Ovary (tissue), 9 donors: ENCODE results near the gene TRIO. TPM values are rescaled to one million over a fixed set of nuclear protein-coding genes. Genes with fewer than 3 reads are reported as not detected.

Source experiments
- DNase-seq, 5 donors: peaks; one replicate each; pipeline ENCODE4 v3.0.0-alpha.2; 2019 to 2020
- H3K27ac ChIP-seq, 2 donors: fragments of 200-600 bp; one replicate each; pipeline versions ENCODE4 v1.5.1 to v1.8.0; 2019 to 2022
- H3K27me3 ChIP-seq: fragments of 200-600 bp; one replicate; pipeline ENCODE4 v1.8.0; 2022
- H3K36me3 ChIP-seq: fragments of 200-600 bp; sonication (generic); one replicate; pipeline ENCODE4 v1.5.1; 2019
- H3K4me1 ChIP-seq: one replicate; pipeline ENCODE4 v1.8.1; 2013; ENCODE audit warnings: mild to moderate bottlenecking, moderate library complexity; ENCODE audit not compliant: insufficient read depth
- H3K4me3 ChIP-seq: fragments of 200-600 bp; sonication (generic); one replicate; pipeline ENCODE4 v1.5.1; 2017
- H3K9me3 ChIP-seq, 2 donors: fragments of 200-600 bp in 1 of 2; sonication (generic) in 1 of 2; one replicate each; pipeline versions ENCODE4 v1.5.1 to v1.8.1; 2013 to 2019; ENCODE audit warnings: mild to moderate bottlenecking in 1 of 2, moderate library complexity in 1 of 2
- EP300 ChIP-seq: sonication (generic); formaldehyde crosslinking; IDR thresholded peaks from one replicate; pipeline ENCODE4 v1.6.1; 2017; ENCODE audit warnings: antibody characterized with exemption
- POLR2A ChIP-seq: fragments of 450-650 bp; IDR thresholded peaks from one replicate; pipeline ENCODE4 v1.6.1; 2017; ENCODE audit warnings: antibody characterized with exemption, mild to moderate bottlenecking, moderate library complexity
- WGBS, 3 donors: extraction: QIAGEN DNeasy Blood & Tissue Kit in 1 of 3; methylation state at CpG; one replicate each; pipeline versions ENCODE4 v1.1.5 to v1.1.7; 2013 to 2017; 5-methylcytosine and 5-hydroxymethylcytosine counted together
- intact Hi-C, 4 donors: fragments of 100-400 bp; cut with DNase I; formaldehyde crosslinking; loops; one replicate each; pipeline versions ENCODE4 v1.11.0 to v1.15.1; 2022 to 2023
- polyA plus RNA-seq, 2 donors: library from polyadenylated mRNA; stranded (reverse); fragments of 200-250 nt in 1 of 2; fragments of 350-450 nt in 1 of 2; fragmentation: Illumina TruSeq in 1 of 2; extraction: RNeasy Lipid Tissue Mini Kit (QIAGEN cat#74804) in 1 of 2; gene quantifications; one replicate each; pipeline ENCODE4 v1.2.3, GENCODE V29; 2013 to 2014
- total RNA-seq, 7 donors: library from RNA; depleted of rRNA in 2 of 7; stranded (reverse); fragments of >200 nt in 2 of 7; fragmentation: NEBNext Ultra II Directional in 3 of 7; extraction: Animal tissue kit (Norgen Biotek cat#: 25700) in 3 of 7; gene quantifications; one replicate each; pipeline versions ENCODE4 v1.1.0 to v1.2.4, GENCODE V29; 2016 to 2023
- TF ChIP-seq, protein P1 (sequence below), 3 donors: fragments of 450-650 bp in 2 of 3; fragments of 200-600 bp in 1 of 3; IDR thresholded peaks; one replicate each; pipeline versions ENCODE4 v1.5.1 to v1.8.0; 2016 to 2022; ENCODE audit warnings: antibody characterized with exemption in 3 of 3, mild to moderate bottlenecking in 1 of 3
- donor health status: DM: no; HTN: no; CAD: no; lungs with moderate emphysema.
- donor health status: DM: no; HTN: no; CAD: no.
- donor health status: Bipolar disorder and iron deficiency.
- donor health status: DM: yes; HTN: yes; CAD: no.
- donor health status: DM: no; HTN: no; CAD: no.
- donor health status: DM: yes; HTN: yes; CAD: no.

Gene TRIO
- total and polyA plus RNA-seq, 9 donors: 58.4 to 268 (median 125) TPM

DNA sequence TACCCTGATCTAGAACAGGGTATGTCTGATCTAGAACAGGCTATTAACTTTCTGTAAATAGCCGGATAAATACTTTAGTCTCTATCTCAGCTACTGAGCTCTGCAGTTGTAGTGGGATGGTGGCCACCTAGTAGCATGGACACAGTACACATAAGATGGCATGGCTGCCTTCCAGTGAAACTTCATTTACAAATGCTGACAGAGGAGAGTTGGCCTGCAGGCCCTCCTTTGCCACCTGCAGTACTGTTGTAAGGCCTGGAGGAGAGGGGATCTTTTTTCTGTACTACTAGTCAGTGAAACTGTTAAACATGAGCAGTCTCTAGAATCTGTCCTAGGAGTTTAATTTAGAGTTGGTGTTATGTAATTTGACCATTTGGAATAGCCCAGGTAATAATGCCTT lies 86.0 kb downstream of the TRIO start:
- 94 to 100% (median 98%) methylated on average over 1 of the region's 1 CpG for WGBS, 3 donors
- H3K4me3 ChIP-seq: no peak overlapping the region
- H3K9me3 ChIP-seq: no peaks in the 10 kb centered on the region
- H3K27me3 ChIP-seq: no peaks in the 10 kb centered on the region
- H3K4me1 ChIP-seq: peaks cover 6% of the 10 kb centered on the region
- H3K36me3 ChIP-seq: no peaks in the 10 kb centered on the region
- intact Hi-C loops: no loop called here
- no peak overlapping the region for H3K27ac ChIP-seq
- TF ChIP-seq, protein P1, sequence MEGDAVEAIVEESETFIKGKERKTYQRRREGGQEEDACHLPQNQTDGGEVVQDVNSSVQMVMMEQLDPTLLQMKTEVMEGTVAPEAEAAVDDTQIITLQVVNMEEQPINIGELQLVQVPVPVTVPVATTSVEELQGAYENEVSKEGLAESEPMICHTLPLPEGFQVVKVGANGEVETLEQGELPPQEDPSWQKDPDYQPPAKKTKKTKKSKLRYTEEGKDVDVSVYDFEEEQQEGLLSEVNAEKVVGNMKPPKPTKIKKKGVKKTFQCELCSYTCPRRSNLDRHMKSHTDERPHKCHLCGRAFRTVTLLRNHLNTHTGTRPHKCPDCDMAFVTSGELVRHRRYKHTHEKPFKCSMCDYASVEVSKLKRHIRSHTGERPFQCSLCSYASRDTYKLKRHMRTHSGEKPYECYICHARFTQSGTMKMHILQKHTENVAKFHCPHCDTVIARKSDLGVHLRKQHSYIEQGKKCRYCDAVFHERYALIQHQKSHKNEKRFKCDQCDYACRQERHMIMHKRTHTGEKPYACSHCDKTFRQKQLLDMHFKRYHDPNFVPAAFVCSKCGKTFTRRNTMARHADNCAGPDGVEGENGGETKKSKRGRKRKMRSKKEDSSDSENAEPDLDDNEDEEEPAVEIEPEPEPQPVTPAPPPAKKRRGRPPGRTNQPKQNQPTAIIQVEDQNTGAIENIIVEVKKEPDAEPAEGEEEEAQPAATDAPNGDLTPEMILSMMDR (IDR thresholded peaks at IDR 0.05): no peak
- TF ChIP-seq EP300: no peak
- no peak for TF ChIP-seq POLR2A
- DNase-seq: no peak

DNA sequence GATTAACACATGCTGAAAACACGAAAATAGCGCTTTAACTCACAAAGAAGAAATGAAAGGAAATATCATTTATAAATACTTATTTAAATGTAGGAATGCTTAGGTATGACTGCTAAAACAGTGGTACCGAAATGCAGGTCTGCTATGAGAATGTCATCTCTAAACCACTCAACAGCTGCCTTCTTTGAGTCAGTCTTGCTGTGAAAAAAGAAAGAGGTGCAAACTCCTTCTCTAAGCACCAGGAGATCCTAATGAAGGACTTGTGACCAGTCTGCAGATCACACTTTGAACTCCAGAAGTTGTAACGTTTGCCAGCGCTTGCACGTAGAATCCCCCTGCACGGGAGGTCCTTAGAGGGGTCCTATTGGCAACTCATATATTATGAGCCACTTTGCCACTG lies 86.6 kb downstream of the TRIO start:
- intact Hi-C loops: no loop called here
- Histone ChIP-seq H3K27ac (no peak overlapping the region), H3K9me3 (no peaks in the 10 kb centered on the region), H3K36me3 (no peaks in the 10 kb centered on the region), H3K4me1 (peaks cover 6% of the 10 kb centered on the region), H3K4me3 (no peak overlapping the region), H3K27me3 (no peaks in the 10 kb centered on the region)
- DNase-seq: no peak
- TF ChIP-seq, protein P1 (IDR thresholded peaks at IDR 0.05): no peak
- TF ChIP-seq POLR2A: no peak
- no peak for TF ChIP-seq EP300
- 77 to 90% (median 78%) methylated on average over 7 of the region's 7 CpGs for WGBS, 3 donors

DNA sequence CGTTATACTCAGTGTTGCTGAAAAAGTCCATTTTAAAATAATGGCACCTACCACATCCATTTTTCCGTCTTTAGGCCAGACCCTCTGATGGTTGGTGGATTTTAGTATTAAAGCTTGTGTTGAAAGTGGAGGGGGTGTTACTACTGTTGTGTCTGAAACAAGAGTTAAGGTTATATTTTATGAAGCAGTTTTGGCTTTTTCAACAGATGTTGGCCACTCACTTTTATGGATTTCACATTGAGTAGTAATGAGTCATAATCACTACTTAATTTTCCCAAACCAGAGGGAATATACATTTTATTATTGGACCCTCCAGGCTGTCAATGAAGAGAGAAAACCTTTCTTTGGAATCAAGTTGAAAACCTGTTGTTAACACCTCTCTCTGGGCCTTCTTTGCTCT lies 88.0 kb downstream of the TRIO start:
- Histone ChIP-seq H3K4me1 (peaks cover 6% of the 10 kb centered on the region), H3K27ac (no peak overlapping the region), H3K27me3 (no peaks in the 10 kb centered on the region), H3K4me3 (no peak overlapping the region), H3K9me3 (no peaks in the 10 kb centered on the region), H3K36me3 (no peaks in the 10 kb centered on the region)
- 77 to 86% (median 82%) methylated on average over 2 of the region's 2 CpGs for WGBS, 3 donors
- TF ChIP-seq POLR2A (no peak), EP300 (no peak)
- TF ChIP-seq, protein P1 (IDR thresholded peaks at IDR 0.05): no peak
- intact Hi-C loops: no loop called here
- DNase-seq: no peak

DNA sequence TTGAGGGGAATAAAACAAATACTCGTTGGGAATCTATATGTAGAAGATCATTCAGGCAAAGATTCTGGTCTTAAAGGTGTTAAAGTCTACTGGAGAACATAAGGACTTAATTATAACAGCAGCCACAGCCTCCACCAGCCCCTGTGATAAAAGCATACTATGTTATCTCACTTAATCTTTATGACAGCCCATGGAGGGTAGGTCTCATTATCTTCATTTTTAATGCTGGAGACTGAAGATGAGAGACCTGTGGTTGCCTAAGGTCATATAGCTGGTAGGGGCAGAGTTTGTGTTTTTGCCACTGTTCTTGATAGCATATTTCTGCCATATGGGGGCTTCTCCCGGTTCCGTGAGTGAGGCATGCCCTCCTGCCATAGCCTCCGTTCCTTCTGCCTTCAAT lies 88.7 kb downstream of the TRIO start:
- peaks cover 6% of the 10 kb centered on the region for H3K4me1 ChIP-seq
- intact Hi-C loops: no loop called here
- 88 to 94% (median 92%) methylated on average over 4 of the region's 4 CpGs for WGBS, 3 donors

More for the DNA sequence above, 88.7 kb downstream of the TRIO start:
- Histone ChIP-seq H3K9me3 (no peaks in the 10 kb centered on the region), H3K27ac (no peak overlapping the region), H3K27me3 (no peaks in the 10 kb centered on the region), H3K4me3 (no peak overlapping the region), H3K36me3 (no peaks in the 10 kb centered on the region)
- no peak for DNase-seq
- TF ChIP-seq EP300 (no peak), POLR2A (no peak)
- TF ChIP-seq, protein P1 (IDR thresholded peaks at IDR 0.05): no peak
